GM23338 (cell line): Measurements from ENCODE around the gene SLC16A13. TPM values are rescaled to one million over a fixed set of nuclear protein-coding genes. Genes with fewer than 3 reads are reported as not detected.

ENCODE experiments used
- ATAC-seq: fragments of 200-7000 bp; cut with Tn5 transposase; 3 replicates; pipeline ENCODE4 v1.9.1; 2020
- DNase-seq: peaks from one replicate; pipeline ENCODE4 v3.0.0-alpha.2; 2015; ENCODE audit warnings: low spot score
- H2AFZ ChIP-seq: fragments of 200-600 bp; sonication (generic); 2 replicates; pipeline ENCODE4 v1.8.0; 2016; ENCODE audit warnings: antibody characterized with exemption, mild to moderate bottlenecking, moderate library complexity
- H3F3A ChIP-seq: fragments of 200-600 bp; sonication (generic); replicated peaks from 2 replicates; pipeline ENCODE4 v1.8.0; 2017; ENCODE audit warnings: antibody characterized with exemption, mixed run types, low read depth
- H3K27ac ChIP-seq: fragments of 200-600 bp; sonication (generic); 2 replicates; pipeline ENCODE4 v1.6.1; 2016; ENCODE audit warnings: low read depth
- H3K27me3 ChIP-seq: fragments of 200-600 bp; sonication (generic); 2 replicates; pipeline ENCODE4 v1.8.0; 2016; ENCODE audit warnings: mild to moderate bottlenecking, mixed run types, moderate library complexity; ENCODE audit not compliant: insufficient read depth
- H3K36me3 ChIP-seq: fragments of 200-600 bp; sonication (generic); 2 replicates; pipeline ENCODE4 v1.8.0; 2016; ENCODE audit warnings: mild to moderate bottlenecking; ENCODE audit not compliant: insufficient read depth
- H3K4me1 ChIP-seq: fragments of 200-600 bp; sonication (generic); 2 replicates; pipeline ENCODE4 v1.8.0; 2016; ENCODE audit warnings: mild to moderate bottlenecking, moderate library complexity; ENCODE audit not compliant: insufficient read depth
- H3K4me2 ChIP-seq: fragments of 200-600 bp; sonication (generic); 2 replicates; pipeline ENCODE4 v1.7.1; 2017; ENCODE audit warnings: mixed run types
- H3K4me3 ChIP-seq: fragments of 200-600 bp; sonication (generic); 2 replicates; pipeline ENCODE4 v1.6.1; 2016; ENCODE audit warnings: mixed run types
- H3K79me2 ChIP-seq: fragments of 200-600 bp; sonication (generic); replicated peaks from 2 replicates; pipeline ENCODE4 v1.8.0; 2017; ENCODE audit warnings: mild to moderate bottlenecking; ENCODE audit not compliant: insufficient read depth
- H3K9me2 ChIP-seq: fragments of 200-600 bp; sonication (generic); 2 replicates; pipeline ENCODE4 v1.8.0; 2017; ENCODE audit not compliant: insufficient read depth
- H4K20me1 ChIP-seq: fragments of 200-600 bp; sonication (generic); replicated peaks from 2 replicates; pipeline ENCODE4 v1.8.0; 2017; ENCODE audit warnings: mild to moderate bottlenecking; ENCODE audit not compliant: insufficient read depth
- H3K27ac Mint-ChIP-seq: 2 replicates; pipeline ENCODE4 v1.8.0; 2020; ENCODE audit warnings: inconsistent platforms, mild to moderate bottlenecking, moderate library complexity, mixed read lengths
- H3K27me3 Mint-ChIP-seq: 3 replicates; pipeline ENCODE4 v1.8.0; 2022; ENCODE audit warnings: low read depth, mild to moderate bottlenecking, moderate library complexity, mixed read lengths, inconsistent platforms; ENCODE audit not compliant: insufficient read depth, poor library complexity
- H3K36me3 Mint-ChIP-seq: 3 replicates; pipeline ENCODE4 v1.8.0; 2021; ENCODE audit warnings: low read depth, mild to moderate bottlenecking, inconsistent platforms, moderate library complexity, mixed read lengths
- H3K4me1 Mint-ChIP-seq: 3 replicates; pipeline ENCODE4 v1.8.0; 2020; ENCODE audit warnings: mild to moderate bottlenecking, inconsistent platforms, mixed read lengths
- H3K4me3 Mint-ChIP-seq: 3 replicates; pipeline ENCODE4 v1.8.0; 2021; ENCODE audit warnings: moderate library complexity, mild to moderate bottlenecking, inconsistent platforms, mixed read lengths
- H3K9me3 Mint-ChIP-seq: 3 replicates; pipeline ENCODE4 v1.8.0; 2020; ENCODE audit warnings: moderate library complexity, mild to moderate bottlenecking, inconsistent platforms, mixed read lengths
- CREB1 ChIP-seq: fragments of 250-450 bp; sonication (Bioruptor Pico); IDR thresholded peaks from 2 replicates; pipeline ENCODE4 v1.5.0; 2020; ENCODE audit warnings: low read depth, mild to moderate bottlenecking, moderate library complexity
- EZH2 ChIP-seq: fragments of 200-600 bp; sonication (generic); IDR thresholded peaks from one replicate; pipeline ENCODE4 v1.8.0; 2017; ENCODE audit warnings: antibody characterized with exemption, mild to moderate bottlenecking, low read depth; ENCODE audit not compliant: unreplicated experiment
- EZH2phosphoT487 ChIP-seq: fragments of 200-600 bp; sonication (generic); IDR thresholded peaks from one replicate; pipeline ENCODE4 v1.8.1; 2018; ENCODE audit warnings: antibody characterized with exemption; ENCODE audit not compliant: unreplicated experiment
- JUNB ChIP-seq: IDR thresholded peaks from one replicate; pipeline ENCODE4 v1.6.1; 2016; ENCODE audit warnings: antibody characterized with exemption; ENCODE audit not compliant: unreplicated experiment
- NANOG ChIP-seq: IDR thresholded peaks from 2 replicates; pipeline ENCODE4 v1.6.1; 2016; ENCODE audit warnings: antibody characterized with exemption, borderline replicate concordance
- STAT1 ChIP-seq: IDR thresholded peaks from one replicate; pipeline ENCODE4 v1.6.1; 2016; ENCODE audit warnings: antibody characterized with exemption; ENCODE audit not compliant: unreplicated experiment
- ZNF114 ChIP-seq: fragments of 250-450 bp; sonication (Bioruptor Pico); IDR thresholded peaks from 2 replicates; pipeline ENCODE4 v1.5.0; 2020; ENCODE audit warnings: mild to moderate bottlenecking, moderate library complexity
- ZNF331 ChIP-seq: fragments of 250-450 bp; sonication (Bioruptor Pico); IDR thresholded peaks from 2 replicates; pipeline ENCODE4 v1.5.0; 2020; ENCODE audit warnings: low read depth, mild to moderate bottlenecking, moderate library complexity
- polyA plus RNA-seq: library from polyadenylated mRNA; unstranded; fragments of >200 nt; fragmentation: Nextera tagmentation; extraction: Ambion mirVana; gene quantifications from 2 replicates; pipeline ENCODE4 v1.2.1, GENCODE V29; 2016
- total RNA-seq: library from RNA; depleted of rRNA; stranded (reverse); fragments of >200 nt; shearing (Covaris generic); gene quantifications from 2 replicates; pipeline ENCODE4 v1.2.3, GENCODE V29; 2014
- TF ChIP-seq, protein P1 (sequence below): IDR thresholded peaks from one replicate; pipeline ENCODE4 v1.6.1; 2018; ENCODE audit warnings: antibody characterized with exemption; ENCODE audit not compliant: unreplicated experiment
- TF ChIP-seq, protein P2 (sequence below): IDR thresholded peaks from 2 replicates; pipeline ENCODE4 v1.6.1; 2016; ENCODE audit warnings: antibody characterized with exemption
- TF ChIP-seq, protein P3 (sequence below): fragments of 250-450 bp; sonication (Bioruptor Pico); IDR thresholded peaks from 2 replicates; pipeline ENCODE4 v1.5.0; 2020; ENCODE audit warnings: mild to moderate bottlenecking, moderate library complexity

The SLC16A13 gene
- total and polyA plus RNA-seq, 2 experiments from 2014 or later, result 2.2 to 4.7 TPM

DNA sequence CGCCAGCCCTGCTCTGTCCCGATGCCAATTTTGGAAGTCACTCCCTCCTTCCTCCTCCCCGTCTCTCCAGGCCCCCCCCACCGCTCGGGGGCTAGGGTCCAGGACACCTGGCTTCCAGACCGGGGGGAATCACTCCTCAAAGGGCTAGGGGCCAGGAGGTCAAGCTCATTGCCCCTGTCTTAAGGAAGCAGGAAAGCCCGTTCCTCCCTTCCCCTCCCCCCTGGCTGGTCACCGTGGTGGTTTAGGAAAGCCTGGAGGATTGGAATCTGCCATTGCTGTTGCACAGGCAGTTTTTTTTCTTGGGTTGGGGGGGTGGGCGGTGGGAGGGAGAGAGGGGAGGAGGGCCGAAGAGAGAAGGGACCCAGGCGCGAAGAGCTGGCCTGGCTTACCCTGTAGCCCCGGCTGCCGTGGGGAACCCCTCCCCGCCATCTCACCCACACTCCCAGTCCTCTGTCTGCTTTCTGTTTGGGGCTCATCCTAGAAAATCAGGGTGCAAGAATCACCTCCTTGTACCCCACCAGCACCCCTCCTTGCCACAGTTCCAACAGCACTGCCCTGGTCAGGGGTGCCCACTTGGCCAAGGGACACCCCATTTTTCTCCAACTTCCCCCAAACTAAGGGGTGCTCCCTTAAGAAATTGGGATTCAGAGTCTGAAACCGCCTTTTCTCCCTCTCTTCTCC is 15.8 kb upstream of the SLC16A13 start (continued):
- TF ChIP-seq, protein P1, sequence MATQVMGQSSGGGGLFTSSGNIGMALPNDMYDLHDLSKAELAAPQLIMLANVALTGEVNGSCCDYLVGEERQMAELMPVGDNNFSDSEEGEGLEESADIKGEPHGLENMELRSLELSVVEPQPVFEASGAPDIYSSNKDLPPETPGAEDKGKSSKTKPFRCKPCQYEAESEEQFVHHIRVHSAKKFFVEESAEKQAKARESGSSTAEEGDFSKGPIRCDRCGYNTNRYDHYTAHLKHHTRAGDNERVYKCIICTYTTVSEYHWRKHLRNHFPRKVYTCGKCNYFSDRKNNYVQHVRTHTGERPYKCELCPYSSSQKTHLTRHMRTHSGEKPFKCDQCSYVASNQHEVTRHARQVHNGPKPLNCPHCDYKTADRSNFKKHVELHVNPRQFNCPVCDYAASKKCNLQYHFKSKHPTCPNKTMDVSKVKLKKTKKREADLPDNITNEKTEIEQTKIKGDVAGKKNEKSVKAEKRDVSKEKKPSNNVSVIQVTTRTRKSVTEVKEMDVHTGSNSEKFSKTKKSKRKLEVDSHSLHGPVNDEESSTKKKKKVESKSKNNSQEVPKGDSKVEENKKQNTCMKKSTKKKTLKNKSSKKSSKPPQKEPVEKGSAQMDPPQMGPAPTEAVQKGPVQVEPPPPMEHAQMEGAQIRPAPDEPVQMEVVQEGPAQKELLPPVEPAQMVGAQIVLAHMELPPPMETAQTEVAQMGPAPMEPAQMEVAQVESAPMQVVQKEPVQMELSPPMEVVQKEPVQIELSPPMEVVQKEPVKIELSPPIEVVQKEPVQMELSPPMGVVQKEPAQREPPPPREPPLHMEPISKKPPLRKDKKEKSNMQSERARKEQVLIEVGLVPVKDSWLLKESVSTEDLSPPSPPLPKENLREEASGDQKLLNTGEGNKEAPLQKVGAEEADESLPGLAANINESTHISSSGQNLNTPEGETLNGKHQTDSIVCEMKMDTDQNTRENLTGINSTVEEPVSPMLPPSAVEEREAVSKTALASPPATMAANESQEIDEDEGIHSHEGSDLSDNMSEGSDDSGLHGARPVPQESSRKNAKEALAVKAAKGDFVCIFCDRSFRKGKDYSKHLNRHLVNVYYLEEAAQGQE, result no peak
- TF ChIP-seq CREB1 (CRISPR knock-in tag) (no peak), JUNB (no peak), NANOG (no peak), ZNF114 (CRISPR knock-in tag) (no peak), STAT1 (no peak), EZH2 (no peak)

DNA sequence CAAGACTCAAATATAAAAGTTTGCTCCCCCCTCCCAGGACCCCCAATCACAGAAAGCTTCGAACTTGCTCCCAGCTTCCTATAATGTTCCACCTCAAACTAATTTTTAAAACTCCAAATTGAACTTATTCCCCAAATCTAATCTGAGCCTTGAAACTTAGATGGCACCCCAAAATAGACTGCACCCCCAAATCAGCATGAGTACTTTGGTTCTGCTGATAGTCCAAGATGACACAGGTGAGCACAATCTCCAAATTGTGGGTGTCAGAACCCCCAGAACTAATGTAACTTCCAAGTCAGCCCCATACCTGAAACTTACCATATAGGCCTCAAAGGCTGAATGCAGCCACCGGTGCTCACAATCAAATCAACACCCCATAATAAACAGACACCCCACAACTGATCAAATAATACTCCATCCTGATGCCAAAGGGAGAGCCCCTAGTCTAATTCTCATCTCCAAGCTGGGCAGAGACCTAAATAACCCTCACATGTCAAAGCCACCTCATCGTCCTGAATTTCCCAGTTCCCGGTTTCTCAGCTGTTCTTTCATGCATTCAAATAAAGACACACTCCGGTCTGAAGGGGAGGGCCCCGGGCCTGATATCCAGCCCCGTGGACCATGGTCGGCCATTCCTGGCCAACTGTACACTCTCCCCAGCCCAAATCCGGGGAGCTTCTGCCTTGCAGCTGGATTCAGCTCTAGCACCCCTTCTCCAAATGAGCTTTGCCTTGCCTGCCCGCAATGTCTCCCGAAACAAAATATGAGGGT is 14.7 kb upstream of the SLC16A13 start:
- H3K4me3 Mint-ChIP-seq, result peak overlapping the region; percentile 75
- no peak for TF ChIP-seq ZNF331 (CRISPR knock-in tag)
- no peak for TF ChIP-seq EZH2phosphoT487
- no peak for TF ChIP-seq ZNF114 (CRISPR knock-in tag)
- TF ChIP-seq, protein P2, sequence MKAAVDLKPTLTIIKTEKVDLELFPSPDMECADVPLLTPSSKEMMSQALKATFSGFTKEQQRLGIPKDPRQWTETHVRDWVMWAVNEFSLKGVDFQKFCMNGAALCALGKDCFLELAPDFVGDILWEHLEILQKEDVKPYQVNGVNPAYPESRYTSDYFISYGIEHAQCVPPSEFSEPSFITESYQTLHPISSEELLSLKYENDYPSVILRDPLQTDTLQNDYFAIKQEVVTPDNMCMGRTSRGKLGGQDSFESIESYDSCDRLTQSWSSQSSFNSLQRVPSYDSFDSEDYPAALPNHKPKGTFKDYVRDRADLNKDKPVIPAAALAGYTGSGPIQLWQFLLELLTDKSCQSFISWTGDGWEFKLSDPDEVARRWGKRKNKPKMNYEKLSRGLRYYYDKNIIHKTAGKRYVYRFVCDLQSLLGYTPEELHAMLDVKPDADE, result no peak
- TF ChIP-seq, protein P3, sequence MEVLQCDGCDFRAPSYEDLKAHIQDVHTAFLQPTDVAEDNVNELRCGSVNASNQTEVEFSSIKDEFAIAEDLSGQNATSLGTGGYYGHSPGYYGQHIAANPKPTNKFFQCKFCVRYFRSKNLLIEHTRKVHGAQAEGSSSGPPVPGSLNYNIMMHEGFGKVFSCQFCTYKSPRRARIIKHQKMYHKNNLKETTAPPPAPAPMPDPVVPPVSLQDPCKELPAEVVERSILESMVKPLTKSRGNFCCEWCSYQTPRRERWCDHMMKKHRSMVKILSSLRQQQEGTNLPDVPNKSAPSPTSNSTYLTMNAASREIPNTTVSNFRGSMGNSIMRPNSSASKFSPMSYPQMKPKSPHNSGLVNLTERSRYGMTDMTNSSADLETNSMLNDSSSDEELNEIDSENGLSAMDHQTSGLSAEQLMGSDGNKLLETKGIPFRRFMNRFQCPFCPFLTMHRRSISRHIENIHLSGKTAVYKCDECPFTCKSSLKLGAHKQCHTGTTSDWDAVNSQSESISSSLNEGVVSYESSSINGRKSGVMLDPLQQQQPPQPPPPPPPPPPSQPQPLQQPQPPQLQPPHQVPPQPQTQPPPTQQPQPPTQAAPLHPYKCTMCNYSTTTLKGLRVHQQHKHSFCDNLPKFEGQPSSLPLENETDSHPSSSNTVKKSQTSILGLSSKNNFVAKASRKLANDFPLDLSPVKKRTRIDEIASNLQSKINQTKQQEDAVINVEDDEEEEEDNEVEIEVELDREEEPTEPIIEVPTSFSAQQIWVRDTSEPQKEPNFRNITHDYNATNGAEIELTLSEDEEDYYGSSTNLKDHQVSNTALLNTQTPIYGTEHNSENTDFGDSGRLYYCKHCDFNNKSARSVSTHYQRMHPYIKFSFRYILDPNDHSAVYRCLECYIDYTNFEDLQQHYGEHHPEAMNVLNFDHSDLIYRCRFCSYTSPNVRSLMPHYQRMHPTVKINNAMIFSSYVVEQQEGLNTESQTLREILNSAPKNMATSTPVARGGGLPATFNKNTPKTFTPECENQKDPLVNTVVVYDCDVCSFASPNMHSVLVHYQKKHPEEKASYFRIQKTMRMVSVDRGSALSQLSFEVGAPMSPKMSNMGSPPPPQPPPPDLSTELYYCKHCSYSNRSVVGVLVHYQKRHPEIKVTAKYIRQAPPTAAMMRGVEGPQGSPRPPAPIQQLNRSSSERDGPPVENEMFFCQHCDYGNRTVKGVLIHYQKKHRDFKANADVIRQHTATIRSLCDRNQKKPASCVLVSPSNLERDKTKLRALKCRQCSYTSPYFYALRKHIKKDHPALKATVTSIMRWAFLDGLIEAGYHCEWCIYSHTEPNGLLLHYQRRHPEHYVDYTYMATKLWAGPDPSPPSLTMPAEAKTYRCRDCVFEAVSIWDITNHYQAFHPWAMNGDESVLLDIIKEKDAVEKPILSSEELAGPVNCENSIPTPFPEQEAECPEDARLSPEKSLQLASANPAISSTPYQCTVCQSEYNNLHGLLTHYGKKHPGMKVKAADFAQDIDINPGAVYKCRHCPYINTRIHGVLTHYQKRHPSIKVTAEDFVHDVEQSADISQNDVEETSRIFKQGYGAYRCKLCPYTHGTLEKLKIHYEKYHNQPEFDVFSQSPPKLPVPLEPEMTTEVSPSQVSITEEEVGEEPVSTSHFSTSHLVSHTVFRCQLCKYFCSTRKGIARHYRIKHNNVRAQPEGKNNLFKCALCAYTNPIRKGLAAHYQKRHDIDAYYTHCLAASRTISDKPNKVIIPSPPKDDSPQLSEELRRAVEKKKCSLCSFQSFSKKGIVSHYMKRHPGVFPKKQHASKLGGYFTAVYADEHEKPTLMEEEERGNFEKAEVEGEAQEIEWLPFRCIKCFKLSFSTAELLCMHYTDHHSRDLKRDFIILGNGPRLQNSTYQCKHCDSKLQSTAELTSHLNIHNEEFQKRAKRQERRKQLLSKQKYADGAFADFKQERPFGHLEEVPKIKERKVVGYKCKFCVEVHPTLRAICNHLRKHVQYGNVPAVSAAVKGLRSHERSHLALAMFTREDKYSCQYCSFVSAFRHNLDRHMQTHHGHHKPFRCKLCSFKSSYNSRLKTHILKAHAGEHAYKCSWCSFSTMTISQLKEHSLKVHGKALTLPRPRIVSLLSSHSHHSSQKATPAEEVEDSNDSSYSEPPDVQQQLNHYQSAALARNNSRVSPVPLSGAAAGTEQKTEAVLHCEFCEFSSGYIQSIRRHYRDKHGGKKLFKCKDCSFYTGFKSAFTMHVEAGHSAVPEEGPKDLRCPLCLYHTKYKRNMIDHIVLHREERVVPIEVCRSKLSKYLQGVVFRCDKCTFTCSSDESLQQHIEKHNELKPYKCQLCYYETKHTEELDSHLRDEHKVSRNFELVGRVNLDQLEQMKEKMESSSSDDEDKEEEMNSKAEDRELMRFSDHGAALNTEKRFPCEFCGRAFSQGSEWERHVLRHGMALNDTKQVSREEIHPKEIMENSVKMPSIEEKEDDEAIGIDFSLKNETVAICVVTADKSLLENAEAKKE, result no peak
- Histone ChIP-seq H3K4me1 (peaks cover 33% of the 10 kb centered on the region), H2AFZ (peak overlapping the region; percentile 99), H3K27ac (no peak overlapping the region), H3K4me2 (peak overlapping the region; percentile 94), H3K36me3 (no peaks in the 10 kb centered on the region), H3K4me3 (peak overlapping the region; percentile 74; the same call in 1 of the 2 replicates), H3K79me2 (no peaks in the 10 kb centered on the region), H3F3A (peaks cover 6% of the 10 kb centered on the region; the same call in 1 of the 2 replicates), H3K27me3 (peaks cover 34% of the 10 kb centered on the region), H3K9me2 (no peaks in the 10 kb centered on the region), H4K20me1 (no peaks in the 10 kb centered on the region; the same call in 1 of the 2 replicates)
- H3K9me3 Mint-ChIP-seq, result no peaks in the 10 kb centered on the region; the same call in 2 of the 3 replicates
- H3K27me3 Mint-ChIP-seq, result peaks cover 35% of the 10 kb centered on the region
- ATAC-seq (no peak), DNase-seq (no peak)
- H3K27ac Mint-ChIP-seq, result no peak overlapping the region
- peaks cover 38% of the 10 kb centered on the region for H3K4me1 Mint-ChIP-seq
- H3K36me3 Mint-ChIP-seq, result peaks cover 16% of the 10 kb centered on the region
